T-cell (primary cell): ENCODE data around the gene CACNA1I. TPM values are rescaled to one million over a fixed set of nuclear protein-coding genes. Genes with fewer than 3 reads are reported as not detected.
A peak's percentile ranks its signal among the peaks of the same experiment; 100 is the strongest.

Source experiments
- ATAC-seq, 4 experiments: fragments of 200-7000 bp in 3 of 4; fragments of 150-1000 bp in 1 of 4; cut with Tn5 transposase; replicated peaks in 1 of 4; 1 replicate in 3 of 4; 2 replicates in 1 of 4; pipeline ENCODE4 v1.10.0; 2021; ENCODE audit warnings: moderate library complexity in 3 of 4, mild to moderate bottlenecking in 2 of 4, moderate number of reproducible peaks in 1 of 4
- CTCF ChIA-PET, 2 donors: fragments of 300-600 bp; sonication (Branson Sonifier 250); formaldehyde crosslinking; loops; one replicate each; lab custom pipeline; 2022; ENCODE audit warnings: antibody characterized with exemption in 2 of 2; lab: Charles Lee
- POLR2A ChIA-PET, 2 donors: fragments of 300-600 bp; sonication (Branson Sonifier 250); formaldehyde crosslinking; loops; one replicate each; lab custom pipeline; 2022; ENCODE audit warnings: antibody characterized with exemption in 2 of 2; lab: Charles Lee
- DNase-seq, 35 experiments: peaks; one replicate each; pipeline versions ENCODE4 v3.0.0 to v3.0.0-alpha.2; 2013 to 2023
- H3K27ac ChIP-seq: one replicate; pipeline ENCODE4 v1.5.1; 2013; ENCODE audit warnings: low read length
- H3K27me3 ChIP-seq, 2 experiments: replicated peaks in 1 of 2; 1 replicate in 1 of 2; 2 replicates in 1 of 2; pipeline versions ENCODE4 v1.6.1 to v1.7.0; 2013; ENCODE audit warnings: low read length in 1 of 2, mixed read lengths in 1 of 2; ENCODE audit not compliant: control insufficient read depth in 2 of 2, insufficient read depth in 2 of 2; ENCODE audit errors: extremely low read depth in 1 of 2
- H3K36me3 ChIP-seq, 2 donors: 1 replicate in 1 of 2; 2 replicates in 1 of 2; pipeline versions ENCODE4 v1.6.1 to v1.7.0; 2013; ENCODE audit warnings: low read length in 1 of 2; ENCODE audit not compliant: control insufficient read depth in 2 of 2, insufficient read depth in 1 of 2; ENCODE audit errors: extremely low read depth in 1 of 2
- H3K4me1 ChIP-seq, 2 experiments: 1 replicate in 1 of 2; 2 replicates in 1 of 2; pipeline versions ENCODE4 v1.6.1 to v1.7.0; 2013; ENCODE audit warnings: low read length in 2 of 2, mixed read lengths in 1 of 2; ENCODE audit not compliant: insufficient read depth in 2 of 2, control insufficient read depth in 1 of 2; ENCODE audit errors: extremely low read depth in 1 of 2
- H3K4me3 ChIP-seq, 2 donors: 1 replicate in 1 of 2; 2 replicates in 1 of 2; pipeline versions ENCODE4 v1.5.1 to v1.7.0; 2013; ENCODE audit warnings: mild to moderate bottlenecking in 2 of 2, low read length in 1 of 2, moderate library complexity in 1 of 2; ENCODE audit not compliant: control insufficient read depth in 1 of 2; ENCODE audit errors: extremely low read depth in 1 of 2
- H3K9me3 ChIP-seq: 2 replicates; pipeline ENCODE4 v1.7.0; 2013
- H3K27ac Mint-ChIP-seq, 2 donors: one replicate each; pipeline ENCODE4 v1.8.0; 2020 to 2021; ENCODE audit warnings: mild to moderate bottlenecking in 2 of 2, mixed read lengths in 2 of 2
- H3K27me3 Mint-ChIP-seq, 2 donors: one replicate each; pipeline ENCODE4 v1.8.0; 2021 to 2022; ENCODE audit warnings: mixed read lengths in 2 of 2
- H3K36me3 Mint-ChIP-seq: one replicate; pipeline ENCODE4 v1.8.0; 2021; ENCODE audit warnings: mixed read lengths
- H3K4me1 Mint-ChIP-seq, 3 donors: one replicate each; pipeline ENCODE4 v1.8.0; 2020 to 2022; ENCODE audit warnings: mixed read lengths in 3 of 3, mild to moderate bottlenecking in 1 of 3
- H3K4me3 Mint-ChIP-seq, 3 donors: one replicate each; pipeline ENCODE4 v1.8.0; 2020 to 2022; ENCODE audit warnings: mild to moderate bottlenecking in 3 of 3, mixed read lengths in 3 of 3, moderate library complexity in 3 of 3
- H3K9me3 Mint-ChIP-seq, 3 donors: one replicate each; pipeline ENCODE4 v1.8.0; 2020 to 2022; ENCODE audit warnings: mixed read lengths in 3 of 3
- WGBS: methylation state at CpG from one replicate; pipeline ENCODE4 v1.1.5; 2013; ENCODE audit warnings: missing lambda C conversion rate; ENCODE audit not compliant: insufficient coverage; 5-methylcytosine and 5-hydroxymethylcytosine counted together
- total RNA-seq, 35 experiments: library from RNA in 6 of 35; stranded (reverse) in 6 of 35; fragments of 120-200 nt in 1 of 35; gene quantifications; one replicate each; pipeline versions ENCODE4 v1.2.1 to v1.2.4 and lab custom pipeline; 2013 to 2026

Gene CACNA1I
- total RNA-seq, 5 donors from 2014 or later (not counting 1 experiment from before 2014, with no cell fraction given), result 16.1 to 32.9 (median 28.8) TPM

- Histone ChIP-seq H3K27me3 (peaks cover 7 to 75% of the 10 kb centered on the region in 2 experiments), H3K4me3 (no peak overlapping the region), H3K36me3 (no peaks in the 10 kb centered on the region), H3K4me1 (peaks cover 0 to 7% of the 10 kb centered on the region in 2 experiments), H3K27ac (no peak overlapping the region), H3K9me3 (no peaks in the 10 kb centered on the region)
- ChIA-PET POLR2A (no interaction called here), CTCF (interaction anchor here (0.7 to 1.3 kb wide), 2 partner anchors 319 to 401 kb away, joined by 3 to 4 read pairs; no protein-coding TSS in a partner anchor)
- H3K27ac Mint-ChIP-seq, result no peak overlapping the region
- ATAC-seq, result no peak
- peaks cover 0 to 8% (median 6%) of the 10 kb centered on the region in 3 donors for H3K4me1 Mint-ChIP-seq
- no peaks in the 10 kb centered on the region for H3K9me3 Mint-ChIP-seq
- no peaks in the 10 kb centered on the region for H3K36me3 Mint-ChIP-seq
- no peak for DNase-seq
- peaks cover 4 to 8% of the 10 kb centered on the region in 2 donors for H3K27me3 Mint-ChIP-seq
- H3K4me3 Mint-ChIP-seq, result no peak overlapping the region
- 68% methylated on average over 7 of the region's 7 CpGs for WGBS
These were observed 53.9 kb downstream of the CACNA1I start for GRCh38 chr22:39624501-39624821.

- H3K4me1 ChIP-seq, result peaks cover 0 to 7% of the 10 kb centered on the region in 2 experiments
- peaks cover 7 to 77% of the 10 kb centered on the region in 2 experiments for H3K27me3 ChIP-seq
- H3K4me3 ChIP-seq, result no peak overlapping the region
- no peak for DNase-seq
- Mint-ChIP-seq H3K27ac (peak overlapping the region in 1 of 2 donors; percentile 30), H3K4me3 (no peak overlapping the region), H3K4me1 (peaks cover 0 to 8% (median 6%) of the 10 kb centered on the region in 3 donors), H3K27me3 (peaks cover 4 to 7% of the 10 kb centered on the region in 2 donors), H3K36me3 (no peaks in the 10 kb centered on the region), H3K9me3 (no peaks in the 10 kb centered on the region)
- ChIA-PET CTCF (interaction anchor here in 1 of 2 donors (0.6 kb wide), 2 partner anchors 307 to 1069 kb away, joined by 3 to 4 read pairs; no protein-coding TSS in a partner anchor), POLR2A (no interaction called here)
- 74% methylated on average over 17 of the region's 22 CpGs for WGBS
- no peaks in the 10 kb centered on the region for H3K36me3 ChIP-seq
- no peak for ATAC-seq
- H3K9me3 ChIP-seq, result no peaks in the 10 kb centered on the region
- no peak overlapping the region for H3K27ac ChIP-seq
These were observed 55.3 kb downstream of the CACNA1I start for GRCh38 chr22:39625569-39626537.

GRCh38 chr22:39627208-39627607 is 56.7 kb downstream of the CACNA1I start:
- ChIA-PET CTCF (no interaction called here), POLR2A (no interaction called here)
- DNase-seq (no peak), ATAC-seq (no peak)
- H3K27ac ChIP-seq, result no peak overlapping the region
- H3K9me3 ChIP-seq, result no peaks in the 10 kb centered on the region
- no peaks in the 10 kb centered on the region for H3K36me3 Mint-ChIP-seq
- no peak overlapping the region for H3K4me3 ChIP-seq
- H3K9me3 Mint-ChIP-seq, result no peaks in the 10 kb centered on the region
- 57% methylated on average over 13 of the region's 14 CpGs for WGBS
- peaks cover 4 to 13% (median 6%) of the 10 kb centered on the region in 3 donors for H3K4me1 Mint-ChIP-seq
- peaks cover 7 to 69% of the 10 kb centered on the region in 2 experiments for H3K27me3 ChIP-seq
- H3K27ac Mint-ChIP-seq, result peak overlapping the region in 1 of 2 donors; percentile 61
- H3K36me3 ChIP-seq, result no peaks in the 10 kb centered on the region
- peaks cover 4 to 7% of the 10 kb centered on the region in 2 donors for H3K27me3 Mint-ChIP-seq
- peaks cover 0 to 11% of the 10 kb centered on the region in 2 experiments for H3K4me1 ChIP-seq
- H3K4me3 Mint-ChIP-seq, result no peak overlapping the region

GRCh38 chr22:39627865-39628562 is 57.5 kb downstream of the CACNA1I start:
- Histone ChIP-seq H3K36me3 (no peaks in the 10 kb centered on the region), H3K27me3 (peaks cover 7 to 64% of the 10 kb centered on the region in 2 experiments), H3K9me3 (no peaks in the 10 kb centered on the region), H3K4me3 (no peak overlapping the region), H3K4me1 (peaks cover 0 to 5% of the 10 kb centered on the region in 2 experiments), H3K27ac (no peak overlapping the region)
- H3K4me3 Mint-ChIP-seq, result no peak overlapping the region
- H3K27me3 Mint-ChIP-seq, result peaks cover 4 to 7% of the 10 kb centered on the region in 2 donors
- H3K4me1 Mint-ChIP-seq, result peaks cover 4 to 13% (median 6%) of the 10 kb centered on the region in 3 donors
- H3K36me3 Mint-ChIP-seq, result no peaks in the 10 kb centered on the region
- peak overlapping the region in 1 of 2 donors; percentile 61 for H3K27ac Mint-ChIP-seq
- no peaks in the 10 kb centered on the region for H3K9me3 Mint-ChIP-seq
- no peak for DNase-seq
- WGBS, result 87% methylated on average over 3 of the region's 12 CpGs
- no peak for ATAC-seq
- CTCF ChIA-PET, result no interaction called here
- POLR2A ChIA-PET, result no interaction called here

GRCh38 chr22:39628563-39629080 is 58.1 kb downstream of the CACNA1I start:
- no peak overlapping the region for H3K4me3 Mint-ChIP-seq
- CTCF ChIA-PET, result no interaction called here

GRCh38 chr22:39629851-39630250 is 59.3 kb downstream of the CACNA1I start:
- WGBS, result 83% methylated on average over 8 of the region's 8 CpGs
- Histone ChIP-seq H3K27me3 (peaks cover 2 to 49% of the 10 kb centered on the region in 2 experiments), H3K9me3 (no peaks in the 10 kb centered on the region), H3K4me1 (peaks cover 0 to 4% of the 10 kb centered on the region in 2 experiments), H3K4me3 (no peak overlapping the region), H3K36me3 (no peaks in the 10 kb centered on the region), H3K27ac (no peak overlapping the region)
- no peak overlapping the region for H3K4me3 Mint-ChIP-seq
- no peak overlapping the region for H3K27ac Mint-ChIP-seq
- DNase-seq, result no peak
- no peaks in the 10 kb centered on the region for H3K9me3 Mint-ChIP-seq
- ChIA-PET POLR2A (no interaction called here), CTCF (no interaction called here)
- H3K27me3 Mint-ChIP-seq, result peaks cover 4 to 7% of the 10 kb centered on the region in 2 donors
- H3K4me1 Mint-ChIP-seq, result peaks cover 6 to 14% (median 7%) of the 10 kb centered on the region in 3 donors
- no peak for ATAC-seq
- no peaks in the 10 kb centered on the region for H3K36me3 Mint-ChIP-seq

More at GRCh38 chr22:39628563-39629080, 58.1 kb downstream of the CACNA1I start:
- peaks cover 7 to 58% of the 10 kb centered on the region in 2 experiments for H3K27me3 ChIP-seq
- WGBS, result 91% methylated on average over 11 of the region's 12 CpGs
- Mint-ChIP-seq H3K27me3 (peaks cover 4 to 7% of the 10 kb centered on the region in 2 donors), H3K4me1 (peaks cover 4 to 13% (median 6%) of the 10 kb centered on the region in 3 donors), H3K36me3 (no peaks in the 10 kb centered on the region), H3K27ac (no peak overlapping the region), H3K9me3 (no peaks in the 10 kb centered on the region)
- H3K27ac ChIP-seq, result no peak overlapping the region
- POLR2A ChIA-PET, result no interaction called here
- no peaks in the 10 kb centered on the region for H3K9me3 ChIP-seq
- no peaks in the 10 kb centered on the region for H3K36me3 ChIP-seq
- no peak overlapping the region for H3K4me3 ChIP-seq
- H3K4me1 ChIP-seq, result peaks cover 0 to 4% of the 10 kb centered on the region in 2 experiments
- no peak for DNase-seq
- ATAC-seq, result no peak
